ENCODE results near the gene ZNF462. TPM values are rescaled to one million over a fixed set of nuclear protein-coding genes. Genes with fewer than 3 reads are reported as not detected.

Gene ZNF462
- total RNA-seq, 3 donors from 2014 or later (not counting 1 experiment from before 2014, with no cell fraction given), result 0.33 to 0.93 (median 0.35) TPM

GRCh38 chr9:106992186-106992585, 129.2 kb downstream of the ZNF462 start:
- no peaks in the 10 kb centered on the region for H3K4me1 Mint-ChIP-seq
- WGBS (ENCODE audit: insufficient coverage), result 100% methylated on average over 5 of the region's 5 CpGs

GRCh38 chr9:106993603-106994002, 130.6 kb downstream of the ZNF462 start:
- no peaks in the 10 kb centered on the region for H3K9me3 Mint-ChIP-seq
- Histone ChIP-seq H3K9me3 (ENCODE audit: control insufficient read depth, insufficient read depth, low read length) (no peaks in the 10 kb centered on the region), H3K36me3 (ENCODE audit: control insufficient read depth, insufficient read depth, low read length) (no peaks in the 10 kb centered on the region), H3K27ac (ENCODE audit: low read length) (no peak overlapping the region), H3K4me3 (ENCODE audit: low read length) (no peak overlapping the region), H3K27me3 (ENCODE audit: control insufficient read depth, insufficient read depth, low read length) (no peaks in the 10 kb centered on the region), H3K4me1 (ENCODE audit: control insufficient read depth, insufficient read depth, low read length) (no peaks in the 10 kb centered on the region)
- ATAC-seq (no peak), DNase-seq (no peak)
- H3K36me3 Mint-ChIP-seq, result no peaks in the 10 kb centered on the region
- H3K27me3 Mint-ChIP-seq (ENCODE audit: low read depth in 2 of 2), result peaks cover 0 to 6% of the 10 kb centered on the region in 2 donors
- intact Hi-C loops (cut with micrococcal nuclease), result no loop called here
- WGBS (ENCODE audit: insufficient coverage), result 91% methylated on average over 1 of the region's 1 CpG
- no peak overlapping the region for H3K27ac Mint-ChIP-seq
- H3K4me1 Mint-ChIP-seq, result no peaks in the 10 kb centered on the region
- TF ChIP-seq CTCF (IDR thresholded peaks at IDR 0.05), result no peak
- no peak overlapping the region for H3K4me3 Mint-ChIP-seq

More at GRCh38 chr9:106992186-106992585, 129.2 kb downstream of the ZNF462 start:
- intact Hi-C loops (cut with micrococcal nuclease), result no loop called here
- Histone ChIP-seq H3K36me3 (ENCODE audit: control insufficient read depth, insufficient read depth, low read length) (no peaks in the 10 kb centered on the region), H3K4me3 (ENCODE audit: low read length) (no peak overlapping the region), H3K9me3 (ENCODE audit: control insufficient read depth, insufficient read depth, low read length) (no peaks in the 10 kb centered on the region), H3K27me3 (ENCODE audit: control insufficient read depth, insufficient read depth, low read length) (no peaks in the 10 kb centered on the region), H3K27ac (ENCODE audit: low read length) (no peak overlapping the region), H3K4me1 (ENCODE audit: control insufficient read depth, insufficient read depth, low read length) (no peaks in the 10 kb centered on the region)
- Mint-ChIP-seq H3K27me3 (ENCODE audit: low read depth in 2 of 2) (peaks cover 0 to 9% of the 10 kb centered on the region in 2 donors), H3K4me3 (no peak overlapping the region), H3K27ac (no peak overlapping the region), H3K9me3 (peaks cover 2% of the 10 kb centered on the region in 2 donors), H3K36me3 (no peaks in the 10 kb centered on the region)
- ATAC-seq, result no peak
- DNase-seq, result no peak
- TF ChIP-seq CTCF (IDR thresholded peaks at IDR 0.05), result no peak

GRCh38 chr9:106994463-106994862, 131.5 kb downstream of the ZNF462 start:
- H3K4me1 Mint-ChIP-seq, result no peaks in the 10 kb centered on the region
- no peak for DNase-seq
- no peaks in the 10 kb centered on the region for H3K9me3 ChIP-seq (ENCODE audit: control insufficient read depth, insufficient read depth, low read length)
- H3K4me3 Mint-ChIP-seq, result no peak overlapping the region
- intact Hi-C loops (cut with micrococcal nuclease), result no loop called here
- no peaks in the 10 kb centered on the region for H3K9me3 Mint-ChIP-seq
- no peak for TF ChIP-seq CTCF (IDR thresholded peaks at IDR 0.05)
- H3K4me1 ChIP-seq (ENCODE audit: control insufficient read depth, insufficient read depth, low read length), result no peaks in the 10 kb centered on the region
- H3K36me3 Mint-ChIP-seq, result no peaks in the 10 kb centered on the region
- H3K27me3 ChIP-seq (ENCODE audit: control insufficient read depth, insufficient read depth, low read length), result no peaks in the 10 kb centered on the region
- peaks cover 0 to 6% of the 10 kb centered on the region in 2 donors for H3K27me3 Mint-ChIP-seq (ENCODE audit: low read depth in 2 of 2)
- H3K27ac ChIP-seq (ENCODE audit: low read length), result no peak overlapping the region
- H3K4me3 ChIP-seq (ENCODE audit: low read length), result no peak overlapping the region
- no peaks in the 10 kb centered on the region for H3K36me3 ChIP-seq (ENCODE audit: control insufficient read depth, insufficient read depth, low read length)
- WGBS (ENCODE audit: insufficient coverage), result 81% methylated on average over 4 of the region's 4 CpGs
- ATAC-seq, result no peak
- H3K27ac Mint-ChIP-seq, result no peak overlapping the region

- ATAC-seq (no peak), DNase-seq (no peak)
- H3K27me3 ChIP-seq (ENCODE audit: control insufficient read depth, insufficient read depth, low read length), result no peaks in the 10 kb centered on the region
- WGBS (ENCODE audit: insufficient coverage), result 98% methylated on average over 2 of the region's 3 CpGs
- Mint-ChIP-seq H3K36me3 (no peaks in the 10 kb centered on the region), H3K27ac (no peak overlapping the region), H3K9me3 (no peaks in the 10 kb centered on the region), H3K27me3 (ENCODE audit: low read depth in 2 of 2) (no peaks in the 10 kb centered on the region), H3K4me3 (no peak overlapping the region), H3K4me1 (no peaks in the 10 kb centered on the region)
- no peak overlapping the region for H3K4me3 ChIP-seq (ENCODE audit: low read length)
- H3K27ac ChIP-seq (ENCODE audit: low read length), result no peak overlapping the region
- no peaks in the 10 kb centered on the region for H3K4me1 ChIP-seq (ENCODE audit: control insufficient read depth, insufficient read depth, low read length)
- no peaks in the 10 kb centered on the region for H3K9me3 ChIP-seq (ENCODE audit: control insufficient read depth, insufficient read depth, low read length)
- intact Hi-C loops (cut with micrococcal nuclease), result no loop called here
- no peaks in the 10 kb centered on the region for H3K36me3 ChIP-seq (ENCODE audit: control insufficient read depth, insufficient read depth, low read length)
- TF ChIP-seq CTCF (IDR thresholded peaks at IDR 0.05), result no peak
Measured at GRCh38 chr9:107000218-107000617, 137.3 kb downstream of the ZNF462 start.
